HepG2 (cell line): ENCODE data around the gene NPC1. TPM values are rescaled to one million over a fixed set of nuclear protein-coding genes. Genes with fewer than 3 reads are reported as not detected.

Source experiments
- ATF7-NPFF ChIP-seq: sonication (generic); formaldehyde crosslinking; IDR thresholded peaks from 2 replicates; pipeline ENCODE4 v1.8.1; 2023; ENCODE audit warnings: mild to moderate bottlenecking, low read depth, missing genetic modification reagents, moderate library complexity
- CBX5 ChIP-seq: sonication (generic); formaldehyde crosslinking; IDR thresholded peaks from 2 replicates; pipeline ENCODE4 v1.4.0; 2020; ENCODE audit warnings: missing genetic modification reagents, borderline replicate concordance
- CEBPZ ChIP-seq: IDR thresholded peaks from 2 replicates; pipeline ENCODE4 v1.6.1; 2012; ENCODE audit warnings: low read length, improper control_type of control experiment
- FOXP4 ChIP-seq: sonication (generic); formaldehyde crosslinking; IDR thresholded peaks from 2 replicates; pipeline ENCODE4 v1.4.0; 2020; ENCODE audit warnings: missing genetic modification reagents
- IRX3 ChIP-seq: sonication (generic); formaldehyde crosslinking; IDR thresholded peaks from 2 replicates; pipeline ENCODE4 v1.8.1; 2023; ENCODE audit warnings: mild to moderate bottlenecking, low read depth, missing genetic modification reagents, borderline replicate concordance
- KMT2A ChIP-seq: sonication (generic); formaldehyde crosslinking; IDR thresholded peaks from 2 replicates; pipeline ENCODE4 v1.4.0; 2020; ENCODE audit warnings: missing genetic modification reagents
- MAFF ChIP-seq: IDR thresholded peaks from 2 replicates; pipeline ENCODE4 v1.6.1; 2011; ENCODE audit warnings: low read depth, low read length, improper control_type of control experiment
- MAX ChIP-seq: IDR thresholded peaks from 2 replicates; pipeline ENCODE4 v1.6.1; 2012; ENCODE audit warnings: inconsistent platforms
- MED13 ChIP-seq: sonication (generic); formaldehyde crosslinking; IDR thresholded peaks from 2 replicates; pipeline ENCODE4 v1.5.0; 2020; ENCODE audit warnings: missing genetic modification reagents
- MIXL1 ChIP-seq: IDR thresholded peaks from 2 replicates; pipeline ENCODE4 v1.6.1; 2016
- NFRKB ChIP-seq: fragments of 450-650 bp; IDR thresholded peaks from 2 replicates; pipeline ENCODE4 v1.6.1; 2017
- NR2C2 ChIP-seq: sonication (generic); formaldehyde crosslinking; IDR thresholded peaks from 2 replicates; pipeline ENCODE4 v1.4.0; 2020; ENCODE audit warnings: missing genetic modification reagents, mild to moderate bottlenecking, moderate library complexity, borderline replicate concordance
- PAX8 ChIP-seq: sonication (generic); formaldehyde crosslinking; IDR thresholded peaks from 2 replicates; pipeline ENCODE4 v1.8.0; 2022; ENCODE audit warnings: mild to moderate bottlenecking, missing genetic modification reagents, borderline replicate concordance
- PLRG1 ChIP-seq: fragments of 450-650 bp; conservative IDR thresholded peaks from 2 replicates; pipeline ENCODE4 v1.6.1; 2016
- RFX5 ChIP-seq: IDR thresholded peaks from 2 replicates; pipeline ENCODE4 v1.6.1; 2011; ENCODE audit warnings: low read depth, low read length, improper control_type of control experiment
- SRSF9 ChIP-seq: fragments of 200-400 bp; formaldehyde crosslinking; IDR thresholded peaks from 2 replicates; pipeline ENCODE4 v1.6.1; 2018; ENCODE audit warnings: borderline replicate concordance, mild to moderate bottlenecking, low read depth, low read length; ENCODE audit not compliant: insufficient read depth, poor library complexity, severe bottlenecking
- THAP7 ChIP-seq: sonication (generic); formaldehyde crosslinking; IDR thresholded peaks from 2 replicates; pipeline ENCODE4 v1.8.1; 2023; ENCODE audit warnings: mild to moderate bottlenecking, missing genetic modification reagents
- ZFP90 ChIP-seq: sonication (generic); formaldehyde crosslinking; IDR thresholded peaks from 2 replicates; pipeline ENCODE4 v1.8.0; 2022; ENCODE audit warnings: missing genetic modification reagents, mild to moderate bottlenecking, inconsistent platforms, borderline replicate concordance
- ZFX ChIP-seq: sonication (generic); formaldehyde crosslinking; IDR thresholded peaks from 2 replicates; pipeline ENCODE4 v1.4.0; 2020; ENCODE audit warnings: mild to moderate bottlenecking, low read depth, missing genetic modification reagents, moderate library complexity
- ZHX1 ChIP-seq: sonication (generic); formaldehyde crosslinking; IDR thresholded peaks from 2 replicates; pipeline ENCODE4 v1.8.1; 2022; ENCODE audit warnings: low read depth, mild to moderate bottlenecking, missing genetic modification reagents
- ZNF335 ChIP-seq: sonication (generic); formaldehyde crosslinking; IDR thresholded peaks from 2 replicates; pipeline ENCODE4 v1.4.0; 2020; ENCODE audit warnings: missing genetic modification reagents
- ZNF557 ChIP-seq: sonication (generic); formaldehyde crosslinking; IDR thresholded peaks from 2 replicates; pipeline ENCODE4 v1.4.0; 2020; ENCODE audit warnings: missing genetic modification reagents
- ZNF83 ChIP-seq: sonication (generic); formaldehyde crosslinking; IDR thresholded peaks from 2 replicates; pipeline ENCODE4 v1.4.0; 2020; ENCODE audit warnings: missing genetic modification reagents, mild to moderate bottlenecking, borderline replicate concordance
- polyA plus RNA-seq, 8 experiments: library from polyadenylated mRNA; depleted of rRNA in 3 of 8; stranded (reverse) in 7 of 8; unstranded in 1 of 8; fragments of >200 nt; fragmentation: Illumina TruSeq in 4 of 8; extraction: Trizol in 4 of 8; gene quantifications; 2 replicates each; pipeline versions ENCODE4 v1.2.1 to v1.2.3, GENCODE V29; 2011 to 2016; ENCODE audit warnings: low read depth in 4 of 8, missing spikeins in 1 of 8, mixed read lengths in 1 of 8; ENCODE audit not compliant: insufficient read depth in 1 of 8
- total RNA-seq, 5 experiments: library from RNA; depleted of rRNA; stranded (reverse); fragments of >200 nt; fragmentation: Illumina TruSeq; extraction: Trizol; gene quantifications; 2 replicates each; pipeline ENCODE4 v1.2.3, GENCODE V29; 2016; ENCODE audit warnings: low read depth in 1 of 5

Gene NPC1
- total and polyA plus RNA-seq, 2 of the 13 experiments (the other 11 are each of a cell fraction or from before 2014, with no cell fraction given): 46.5 to 114 TPM

GRCh38 chr18:23629444-23629946, 43.2 kb upstream of the NPC1 start (continued):
- TF ChIP-seq ZHX1 (CRISPR knock-in tag) (no peak), FOXP4 (CRISPR knock-in tag) (peak; percentile 88), RFX5 (no peak), SRSF9 (no peak), KMT2A (no peak), ZFX (CRISPR knock-in tag) (no peak), CBX5 (CRISPR knock-in tag) (no peak), MAX (peak; percentile 86), MIXL1 (CRISPR knock-in tag) (peak; percentile 53; the same call in 1 of the 2 replicates), PAX8 (CRISPR knock-in tag) (no peak), MED13 (CRISPR knock-in tag) (no peak), IRX3 (CRISPR knock-in tag) (no peak), CEBPZ (no peak), THAP7 (no peak), ZFP90 (no peak), PLRG1 (no peak), ZNF557 (CRISPR knock-in tag) (no peak), ZNF83 (CRISPR knock-in tag) (no peak), ATF7-NPFF (no peak), NR2C2 (CRISPR knock-in tag) (peak; percentile 69), ZNF335 (CRISPR knock-in tag) (no peak), MAFF (no peak), NFRKB (no peak)
